Activated naive CD4-positive, alpha-beta T cell treated with anti-CD3 and anti-CD28 coated beads, Interleukin-2, amount 50 U/mL, for 24 hours (primary cell): ENCODE data around the gene SULT4A1.
A peak's percentile ranks its signal among the peaks of the same experiment; 100 is the strongest.

Experiments
- H3K27ac Mint-ChIP-seq: one replicate; pipeline ENCODE4 v1.8.0; 2021; ENCODE audit warnings: mild to moderate bottlenecking, mixed read lengths
- H3K27me3 Mint-ChIP-seq: one replicate; pipeline ENCODE4 v1.8.0; 2021; ENCODE audit warnings: mixed read lengths
- H3K36me3 Mint-ChIP-seq: one replicate; pipeline ENCODE4 v1.8.0; 2021; ENCODE audit warnings: mixed read lengths
- H3K4me1 Mint-ChIP-seq: one replicate; pipeline ENCODE4 v1.8.0; 2021; ENCODE audit warnings: mixed read lengths
- H3K4me3 Mint-ChIP-seq: one replicate; pipeline ENCODE4 v1.8.0; 2021; ENCODE audit warnings: mild to moderate bottlenecking, mixed read lengths
- H3K9me3 Mint-ChIP-seq: one replicate; pipeline ENCODE4 v1.8.0; 2021; ENCODE audit warnings: mixed read lengths

The SULT4A1 gene

GRCh38 chr22:43824724-43825420, 37.4 kb downstream of the SULT4A1 start:
- no peaks in the 10 kb centered on the region for H3K36me3 Mint-ChIP-seq
- H3K27me3 Mint-ChIP-seq, result peaks cover 9% of the 10 kb centered on the region
- no peak overlapping the region for H3K27ac Mint-ChIP-seq
- H3K9me3 Mint-ChIP-seq, result no peaks in the 10 kb centered on the region
- H3K4me1 Mint-ChIP-seq, result no peaks in the 10 kb centered on the region
- H3K4me3 Mint-ChIP-seq, result no peak overlapping the region

GRCh38 chr22:43823911-43824665, 38.2 kb downstream of the SULT4A1 start:
- peaks cover 9% of the 10 kb centered on the region for H3K27me3 Mint-ChIP-seq
- no peaks in the 10 kb centered on the region for H3K4me1 Mint-ChIP-seq
- H3K27ac Mint-ChIP-seq, result no peak overlapping the region
- no peaks in the 10 kb centered on the region for H3K9me3 Mint-ChIP-seq
- H3K36me3 Mint-ChIP-seq, result no peaks in the 10 kb centered on the region
- H3K4me3 Mint-ChIP-seq, result no peak overlapping the region

GRCh38 chr22:43823353-43823908, 38.9 kb downstream of the SULT4A1 start:
- Mint-ChIP-seq H3K27me3 (peaks cover 9% of the 10 kb centered on the region), H3K4me3 (no peak overlapping the region), H3K36me3 (no peaks in the 10 kb centered on the region), H3K9me3 (no peaks in the 10 kb centered on the region), H3K27ac (no peak overlapping the region), H3K4me1 (no peaks in the 10 kb centered on the region)

- Mint-ChIP-seq H3K4me1 (no peaks in the 10 kb centered on the region), H3K4me3 (no peak overlapping the region), H3K9me3 (no peaks in the 10 kb centered on the region), H3K36me3 (no peaks in the 10 kb centered on the region), H3K27ac (no peak overlapping the region), H3K27me3 (peaks cover 9% of the 10 kb centered on the region)
Measured at GRCh38 chr22:43821606-43822425, 40.5 kb downstream of the SULT4A1 start.

GRCh38 chr22:43820651-43821305, 41.5 kb downstream of the SULT4A1 start:
- Mint-ChIP-seq H3K27ac (no peak overlapping the region), H3K36me3 (no peaks in the 10 kb centered on the region), H3K9me3 (no peaks in the 10 kb centered on the region), H3K4me1 (no peaks in the 10 kb centered on the region), H3K4me3 (no peak overlapping the region), H3K27me3 (peaks cover 9% of the 10 kb centered on the region)

- Mint-ChIP-seq H3K4me3 (no peak overlapping the region), H3K9me3 (no peaks in the 10 kb centered on the region), H3K36me3 (peaks cover 1% of the 10 kb centered on the region), H3K27ac (no peak overlapping the region), H3K4me1 (no peaks in the 10 kb centered on the region), H3K27me3 (peaks cover 9% of the 10 kb centered on the region)
Measured at GRCh38 chr22:43819931-43820640, 42.2 kb downstream of the SULT4A1 start.

- Mint-ChIP-seq H3K4me1 (no peaks in the 10 kb centered on the region), H3K27me3 (peaks cover 8% of the 10 kb centered on the region), H3K9me3 (no peaks in the 10 kb centered on the region), H3K36me3 (peaks cover 2% of the 10 kb centered on the region), H3K4me3 (no peak overlapping the region), H3K27ac (no peak overlapping the region)
Measured at GRCh38 chr22:43819421-43819921, 42.8 kb downstream of the SULT4A1 start.

GRCh38 chr22:43818981-43819380, 43.3 kb downstream of the SULT4A1 start:
- Mint-ChIP-seq H3K36me3 (peaks cover 3% of the 10 kb centered on the region), H3K27me3 (peaks cover 8% of the 10 kb centered on the region)

GRCh38 chr22:43817402-43817801, 44.9 kb downstream of the SULT4A1 start:
- Mint-ChIP-seq H3K36me3 (peaks cover 4% of the 10 kb centered on the region), H3K4me3 (no peak overlapping the region)

More at GRCh38 chr22:43818981-43819380, 43.3 kb downstream of the SULT4A1 start:
- H3K9me3 Mint-ChIP-seq, result no peaks in the 10 kb centered on the region
- H3K27ac Mint-ChIP-seq, result no peak overlapping the region
- peaks cover 3% of the 10 kb centered on the region for H3K4me1 Mint-ChIP-seq
- H3K4me3 Mint-ChIP-seq, result no peak overlapping the region

GRCh38 chr22:43814264-43814663, 48.0 kb downstream of the SULT4A1 start:
- Mint-ChIP-seq H3K27ac (peak overlapping the region; percentile 33), H3K4me3 (peak overlapping the region; percentile 45), H3K9me3 (no peaks in the 10 kb centered on the region), H3K36me3 (peaks cover 4% of the 10 kb centered on the region), H3K4me1 (peaks cover 19% of the 10 kb centered on the region), H3K27me3 (no peaks in the 10 kb centered on the region)

More at GRCh38 chr22:43817402-43817801, 44.9 kb downstream of the SULT4A1 start:
- Mint-ChIP-seq H3K27ac (no peak overlapping the region), H3K9me3 (no peaks in the 10 kb centered on the region), H3K4me1 (peaks cover 13% of the 10 kb centered on the region), H3K27me3 (peaks cover 5% of the 10 kb centered on the region)

GRCh38 chr22:43812890-43813289, 49.4 kb downstream of the SULT4A1 start:
- no peaks in the 10 kb centered on the region for H3K9me3 Mint-ChIP-seq
- peak overlapping the region; percentile 97 for H3K4me3 Mint-ChIP-seq
- H3K4me1 Mint-ChIP-seq, result peaks cover 19% of the 10 kb centered on the region
- peak overlapping the region; percentile 94 for H3K27ac Mint-ChIP-seq
- H3K36me3 Mint-ChIP-seq, result peaks cover 4% of the 10 kb centered on the region
- no peaks in the 10 kb centered on the region for H3K27me3 Mint-ChIP-seq

GRCh38 chr22:43812149-43812842, 50.0 kb downstream of the SULT4A1 start, which contains the start of gene EFCAB6:
TSS of gene EFCAB6 (minus strand) at chr22:43812305. CDS start at chr22:43782318, 29,987 bp downstream.
- no peaks in the 10 kb centered on the region for H3K27me3 Mint-ChIP-seq
- H3K4me1 Mint-ChIP-seq, result peaks cover 19% of the 10 kb centered on the region
- peak within 1 kb of the TSS; percentile 94 for H3K27ac Mint-ChIP-seq
- H3K9me3 Mint-ChIP-seq, result no peaks in the 10 kb centered on the region
- peak within 1 kb of the TSS; percentile 97 for H3K4me3 Mint-ChIP-seq
- peaks cover 4% of the 10 kb centered on the region for H3K36me3 Mint-ChIP-seq

GRCh38 chr22:43811777-43812148, 50.5 kb downstream of the SULT4A1 start:
- H3K27ac Mint-ChIP-seq, result peak overlapping the region; percentile 94
- no peaks in the 10 kb centered on the region for H3K27me3 Mint-ChIP-seq
- H3K4me3 Mint-ChIP-seq, result peak overlapping the region; percentile 97
- H3K9me3 Mint-ChIP-seq, result no peaks in the 10 kb centered on the region
- H3K4me1 Mint-ChIP-seq, result peaks cover 19% of the 10 kb centered on the region
- peaks cover 4% of the 10 kb centered on the region for H3K36me3 Mint-ChIP-seq
